SK-N-SH (cell line): ENCODE results near the gene PLEKHM2. TPM values are rescaled to one million over a fixed set of nuclear protein-coding genes. Genes with fewer than 3 reads are reported as not detected.

Experiments used
- CTCF ChIA-PET: fragments of 300-600, 350-600 bp; formaldehyde crosslinking; extraction: SDS; loops from one replicate; lab custom pipeline; 2021; lab: Yijun Ruan, JAX
- POLR2A ChIA-PET: fragments of 350-600 bp; sonication (Branson Sonifier 250); formaldehyde crosslinking; extraction: SDS; loops from one replicate; lab custom pipeline; 2020; ENCODE audit warnings: antibody characterized with exemption, inconsistent platforms; lab: Yijun Ruan, JAX
- DNase-seq: peaks from one replicate; pipeline ENCODE4 v3.0.0; 2012
- H2AFZ ChIP-seq: fragments of 200-600 bp; sonication (generic); 2 replicates; pipeline ENCODE4 v1.8.1; 2016; ENCODE audit warnings: antibody characterized with exemption, mild to moderate bottlenecking, low read depth
- H3F3A ChIP-seq: fragments of 200-600 bp; sonication (generic); replicated peaks from 2 replicates; pipeline ENCODE3; 2016; ENCODE audit warnings: antibody characterized with exemption, mild to moderate bottlenecking; ENCODE audit not compliant: insufficient read depth
- H3K27ac ChIP-seq, 2 experiments: fragments of 200-500 bp in 1 of 2; fragments of 200-600 bp in 1 of 2; sonication (Bioruptor generic) in 1 of 2; sonication (generic), shearing (Covaris generic) in 1 of 2; 2 replicates each; pipeline versions ENCODE4 v1.5.1 to v1.6.1; 2014 to 2016; ENCODE audit warnings: low read depth in 2 of 2, inconsistent platforms in 1 of 2, low read length in 1 of 2, mild to moderate bottlenecking in 1 of 2, mixed read lengths in 1 of 2
- H3K27me3 ChIP-seq: fragments of 200-600 bp; sonication (generic), shearing (Covaris generic); 2 replicates; pipeline ENCODE4 v1.6.1; 2016; ENCODE audit warnings: mixed run types; ENCODE audit not compliant: insufficient read depth
- H3K36me3 ChIP-seq, 2 experiments: fragments of 200-500 bp in 1 of 2; fragments of 200-600 bp in 1 of 2; sonication (Bioruptor generic) in 1 of 2; sonication (generic) in 1 of 2; replicated peaks in 1 of 2; 2 replicates each; pipeline versions ENCODE3 to v1.5.1; 2014 to 2016; ENCODE audit warnings: low read length in 1 of 2, mild to moderate bottlenecking in 1 of 2; ENCODE audit not compliant: insufficient read depth in 2 of 2, control insufficient read depth in 1 of 2
- H3K4me1 ChIP-seq, 2 experiments: fragments of 200-500 bp in 1 of 2; fragments of 200-600 bp in 1 of 2; sonication (Bioruptor generic) in 1 of 2; sonication (generic), shearing (Covaris generic) in 1 of 2; 2 replicates each; pipeline versions ENCODE4 v1.5.1 to v1.6.1; 2014 to 2016; ENCODE audit warnings: low read depth in 1 of 2, low read length in 1 of 2, mixed run types in 1 of 2; ENCODE audit not compliant: insufficient read depth in 2 of 2, control insufficient read depth in 1 of 2
- H3K4me2 ChIP-seq: fragments of 200-600 bp; sonication (generic), shearing (Covaris generic); 2 replicates; pipeline ENCODE4 v1.6.1; 2017; ENCODE audit warnings: mixed run types
- H3K4me3 ChIP-seq, 2 experiments: fragments of 200-500 bp in 1 of 2; fragments of 200-600 bp in 1 of 2; sonication (Bioruptor generic) in 1 of 2; sonication (generic), shearing (Covaris generic) in 1 of 2; 2 replicates each; pipeline versions ENCODE4 v1.5.1 to v1.8.1; 2014 to 2016; ENCODE audit warnings: low read depth in 2 of 2, inconsistent platforms in 1 of 2, low read length in 1 of 2, mild to moderate bottlenecking in 1 of 2, mixed read lengths in 1 of 2, moderate library complexity in 1 of 2
- H3K79me2 ChIP-seq: fragments of 200-600 bp; sonication (generic); 2 replicates; pipeline ENCODE4 v1.8.1; 2017; ENCODE audit warnings: mild to moderate bottlenecking; ENCODE audit not compliant: insufficient read depth
- H3K9ac ChIP-seq: fragments of 200-600 bp; sonication (generic); 2 replicates; pipeline ENCODE4 v1.6.1; 2017; ENCODE audit warnings: mixed run types
- H3K9me2 ChIP-seq: fragments of 200-600 bp; sonication (generic); 2 replicates; pipeline ENCODE4 v1.6.1; 2017; ENCODE audit warnings: mixed run types
- H3K9me3 ChIP-seq: fragments of 200-600 bp; sonication (generic); 2 replicates; pipeline ENCODE4 v1.6.1; 2017; ENCODE audit warnings: mixed run types, mild to moderate bottlenecking, moderate library complexity
- H4K20me1 ChIP-seq: fragments of 200-600 bp; sonication (generic); 2 replicates; pipeline ENCODE4 v1.6.1; 2017; ENCODE audit warnings: mild to moderate bottlenecking, mixed run types; ENCODE audit not compliant: insufficient read depth
- ELF1 ChIP-seq: IDR thresholded peaks from 2 replicates; pipeline ENCODE4 v1.4.0; 2012
- EZH2phosphoT487 ChIP-seq: fragments of 200-600 bp; sonication (generic); IDR thresholded peaks from 2 replicates; pipeline ENCODE4 v1.6.1; 2017; ENCODE audit warnings: low read depth, mixed run types, mild to moderate bottlenecking, antibody characterized with exemption, moderate library complexity, borderline replicate concordance
- FOSL2 ChIP-seq: IDR thresholded peaks from 2 replicates; pipeline ENCODE4 v1.4.0; 2012; ENCODE audit warnings: low read depth, mild to moderate bottlenecking, moderate library complexity, borderline replicate concordance
- FOXJ3 ChIP-seq: sonication (generic); formaldehyde crosslinking; IDR thresholded peaks from 2 replicates; pipeline ENCODE4 v1.5.1; 2020; ENCODE audit warnings: mild to moderate bottlenecking, missing genetic modification reagents
- GABPA ChIP-seq: IDR thresholded peaks from 2 replicates; pipeline ENCODE4 v1.4.0; 2012; ENCODE audit warnings: low read depth, mild to moderate bottlenecking
- GATA2 ChIP-seq: sonication (generic); formaldehyde crosslinking; IDR thresholded peaks from 2 replicates; pipeline ENCODE4 v1.5.0; 2020; ENCODE audit warnings: mild to moderate bottlenecking, missing genetic modification reagents
- IRF3 ChIP-seq: fragments of 150-350 bp; IDR thresholded peaks from 2 replicates; pipeline ENCODE4 v1.6.1; 2016; ENCODE audit warnings: mild to moderate bottlenecking, low read depth, low read length
- MAX ChIP-seq: IDR thresholded peaks from 2 replicates; pipeline ENCODE4 v1.4.0; 2012; ENCODE audit warnings: low read depth
- MEF2A ChIP-seq: IDR thresholded peaks from 2 replicates; pipeline ENCODE4 v1.4.0; 2012; ENCODE audit warnings: low read depth, borderline replicate concordance
- MXI1 ChIP-seq: IDR thresholded peaks from 2 replicates; pipeline ENCODE4 v1.6.1; 2012; ENCODE audit warnings: mild to moderate bottlenecking, low read depth, low read length, improper control_type of control experiment
- RAD21 ChIP-seq: IDR thresholded peaks from 2 replicates; pipeline ENCODE4 v1.6.1; 2012; ENCODE audit warnings: mild to moderate bottlenecking, low read length
- SMC3 ChIP-seq: IDR thresholded peaks from 2 replicates; pipeline ENCODE4 v1.6.1; 2012; ENCODE audit warnings: low read depth, low read length, improper control_type of control experiment
- TEAD4 ChIP-seq: IDR thresholded peaks from 2 replicates; pipeline ENCODE4 v1.4.0; 2012; ENCODE audit warnings: mild to moderate bottlenecking, borderline replicate concordance; ENCODE audit not compliant: insufficient read depth
- YY1 ChIP-seq: IDR thresholded peaks from 2 replicates; pipeline ENCODE4 v1.4.0; 2012; ENCODE audit warnings: low read depth, mild to moderate bottlenecking
- WGBS: methylation state at CpG from one replicate; pipeline ENCODE4 v1.1.6; 2017; ENCODE audit warnings: low lambda C conversion rate; 5-methylcytosine and 5-hydroxymethylcytosine counted together
- polyA plus RNA-seq, 3 experiments: library from polyadenylated mRNA; depleted of rRNA; stranded (reverse); fragments of >200 nt; gene quantifications; 2 replicates each; pipeline ENCODE4 v1.2.3, GENCODE V29; 2012
- TF ChIP-seq, protein P1 (sequence below): fragments of 200-600 bp; sonication (generic); IDR thresholded peaks from 2 replicates; pipeline ENCODE4 v1.6.1; 2017; ENCODE audit warnings: antibody characterized with exemption, mild to moderate bottlenecking, moderate library complexity
- TF ChIP-seq, protein P2 (sequence below): fragments of 150-350 bp; IDR thresholded peaks from 2 replicates; pipeline ENCODE4 v1.6.1; 2017; ENCODE audit warnings: antibody characterized with exemption, low read length, low read depth, borderline replicate concordance
- TF ChIP-seq, protein P3 (sequence below): IDR thresholded peaks from 2 replicates; pipeline ENCODE4 v1.4.0; 2012; ENCODE audit warnings: low read depth, borderline replicate concordance
- TF ChIP-seq, protein P4 (sequence below): IDR thresholded peaks from 2 replicates; pipeline ENCODE4; 2012

The PLEKHM2 gene
- polyA plus RNA-seq, 1 of the 3 experiments (the other 2 are of a cell fraction), result 38.9 TPM

- Histone ChIP-seq H3K4me1 (peaks cover 0 to 6% of the 10 kb centered on the region in 2 experiments; a peak in 2 of 4 replicates), H3K9me2 (no peaks in the 10 kb centered on the region), H4K20me1 (peaks cover 31% of the 10 kb centered on the region), H3K27me3 (no peaks in the 10 kb centered on the region), H3F3A (peaks cover 16% of the 10 kb centered on the region), H3K9me3 (no peaks in the 10 kb centered on the region), H3K4me3 (0 out of 4 replicates have a peak overlapping the region, but pooled peaks of 1 of the 2 experiments have one; percentile 35), H3K27ac (peak overlapping the region; percentile 7 to 76; a peak in 2 of 4 replicates), H2AFZ (no peak overlapping the region), H3K9ac (peak overlapping the region; percentile 21; the same call in 1 of the 2 replicates), H3K79me2 (peaks cover 96% of the 10 kb centered on the region), H3K36me3 (no peaks in the 10 kb centered on the region), H3K4me2 (peak overlapping the region; percentile 14; the same call in 1 of the 2 replicates)
- no peak for DNase-seq
- TF ChIP-seq YY1 (no peak), RAD21 (no peak), TEAD4 (no peak), FOSL2 (no peak), GABPA (no peak), FOXJ3 (CRISPR knock-in tag) (no peak), GATA2 (CRISPR knock-in tag) (no peak), EZH2phosphoT487 (no peak), IRF3 (no peak), MEF2A (no peak), SMC3 (no peak), MXI1 (no peak), ELF1 (no peak), MAX (no peak)
- TF ChIP-seq, protein P1, sequence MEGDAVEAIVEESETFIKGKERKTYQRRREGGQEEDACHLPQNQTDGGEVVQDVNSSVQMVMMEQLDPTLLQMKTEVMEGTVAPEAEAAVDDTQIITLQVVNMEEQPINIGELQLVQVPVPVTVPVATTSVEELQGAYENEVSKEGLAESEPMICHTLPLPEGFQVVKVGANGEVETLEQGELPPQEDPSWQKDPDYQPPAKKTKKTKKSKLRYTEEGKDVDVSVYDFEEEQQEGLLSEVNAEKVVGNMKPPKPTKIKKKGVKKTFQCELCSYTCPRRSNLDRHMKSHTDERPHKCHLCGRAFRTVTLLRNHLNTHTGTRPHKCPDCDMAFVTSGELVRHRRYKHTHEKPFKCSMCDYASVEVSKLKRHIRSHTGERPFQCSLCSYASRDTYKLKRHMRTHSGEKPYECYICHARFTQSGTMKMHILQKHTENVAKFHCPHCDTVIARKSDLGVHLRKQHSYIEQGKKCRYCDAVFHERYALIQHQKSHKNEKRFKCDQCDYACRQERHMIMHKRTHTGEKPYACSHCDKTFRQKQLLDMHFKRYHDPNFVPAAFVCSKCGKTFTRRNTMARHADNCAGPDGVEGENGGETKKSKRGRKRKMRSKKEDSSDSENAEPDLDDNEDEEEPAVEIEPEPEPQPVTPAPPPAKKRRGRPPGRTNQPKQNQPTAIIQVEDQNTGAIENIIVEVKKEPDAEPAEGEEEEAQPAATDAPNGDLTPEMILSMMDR, result no peak
- TF ChIP-seq, protein P2, sequence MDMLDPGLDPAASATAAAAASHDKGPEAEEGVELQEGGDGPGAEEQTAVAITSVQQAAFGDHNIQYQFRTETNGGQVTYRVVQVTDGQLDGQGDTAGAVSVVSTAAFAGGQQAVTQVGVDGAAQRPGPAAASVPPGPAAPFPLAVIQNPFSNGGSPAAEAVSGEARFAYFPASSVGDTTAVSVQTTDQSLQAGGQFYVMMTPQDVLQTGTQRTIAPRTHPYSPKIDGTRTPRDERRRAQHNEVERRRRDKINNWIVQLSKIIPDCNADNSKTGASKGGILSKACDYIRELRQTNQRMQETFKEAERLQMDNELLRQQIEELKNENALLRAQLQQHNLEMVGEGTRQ, result no peak
- TF ChIP-seq, protein P3, sequence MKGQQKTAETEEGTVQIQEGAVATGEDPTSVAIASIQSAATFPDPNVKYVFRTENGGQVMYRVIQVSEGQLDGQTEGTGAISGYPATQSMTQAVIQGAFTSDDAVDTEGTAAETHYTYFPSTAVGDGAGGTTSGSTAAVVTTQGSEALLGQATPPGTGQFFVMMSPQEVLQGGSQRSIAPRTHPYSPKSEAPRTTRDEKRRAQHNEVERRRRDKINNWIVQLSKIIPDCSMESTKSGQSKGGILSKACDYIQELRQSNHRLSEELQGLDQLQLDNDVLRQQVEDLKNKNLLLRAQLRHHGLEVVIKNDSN, result no peak
- TF ChIP-seq, protein P4, sequence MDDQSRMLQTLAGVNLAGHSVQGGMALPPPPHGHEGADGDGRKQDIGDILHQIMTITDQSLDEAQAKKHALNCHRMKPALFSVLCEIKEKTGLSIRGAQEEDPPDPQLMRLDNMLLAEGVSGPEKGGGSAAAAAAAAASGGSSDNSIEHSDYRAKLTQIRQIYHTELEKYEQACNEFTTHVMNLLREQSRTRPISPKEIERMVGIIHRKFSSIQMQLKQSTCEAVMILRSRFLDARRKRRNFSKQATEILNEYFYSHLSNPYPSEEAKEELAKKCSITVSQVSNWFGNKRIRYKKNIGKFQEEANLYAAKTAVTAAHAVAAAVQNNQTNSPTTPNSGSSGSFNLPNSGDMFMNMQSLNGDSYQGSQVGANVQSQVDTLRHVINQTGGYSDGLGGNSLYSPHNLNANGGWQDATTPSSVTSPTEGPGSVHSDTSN, result no peak
- POLR2A ChIA-PET, result no interaction called here
- CTCF ChIA-PET, result no interaction called here
- 44% methylated on average over 5 of the region's 9 CpGs for WGBS
Measured at GRCh38 chr1:15703562-15703961, 19.4 kb downstream of the PLEKHM2 start.
